A549 treated with GW870086 at 1 μM for 4 hours (cell line): Measurements from ENCODE around the gene SNX10. TPM values are rescaled to one million over a fixed set of nuclear protein-coding genes. Genes with fewer than 3 reads are reported as not detected.

Experiments
- total RNA-seq: library from RNA; stranded (reverse); fragments of 200-300 nt; extraction: Qiagen RNA extraction; gene quantifications from 5 replicates; pipeline ENCODE4 v1.2.3, GENCODE V29; 2022; ENCODE audit warnings: low read depth

Gene SNX10, protein sequence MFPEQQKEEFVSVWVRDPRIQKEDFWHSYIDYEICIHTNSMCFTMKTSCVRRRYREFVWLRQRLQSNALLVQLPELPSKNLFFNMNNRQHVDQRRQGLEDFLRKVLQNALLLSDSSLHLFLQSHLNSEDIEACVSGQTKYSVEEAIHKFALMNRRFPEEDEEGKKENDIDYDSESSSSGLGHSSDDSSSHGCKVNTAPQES
- total RNA-seq, result 4.2 to 6.1 TPM (median 4.5 TPM) in 5 replicates

DNA sequence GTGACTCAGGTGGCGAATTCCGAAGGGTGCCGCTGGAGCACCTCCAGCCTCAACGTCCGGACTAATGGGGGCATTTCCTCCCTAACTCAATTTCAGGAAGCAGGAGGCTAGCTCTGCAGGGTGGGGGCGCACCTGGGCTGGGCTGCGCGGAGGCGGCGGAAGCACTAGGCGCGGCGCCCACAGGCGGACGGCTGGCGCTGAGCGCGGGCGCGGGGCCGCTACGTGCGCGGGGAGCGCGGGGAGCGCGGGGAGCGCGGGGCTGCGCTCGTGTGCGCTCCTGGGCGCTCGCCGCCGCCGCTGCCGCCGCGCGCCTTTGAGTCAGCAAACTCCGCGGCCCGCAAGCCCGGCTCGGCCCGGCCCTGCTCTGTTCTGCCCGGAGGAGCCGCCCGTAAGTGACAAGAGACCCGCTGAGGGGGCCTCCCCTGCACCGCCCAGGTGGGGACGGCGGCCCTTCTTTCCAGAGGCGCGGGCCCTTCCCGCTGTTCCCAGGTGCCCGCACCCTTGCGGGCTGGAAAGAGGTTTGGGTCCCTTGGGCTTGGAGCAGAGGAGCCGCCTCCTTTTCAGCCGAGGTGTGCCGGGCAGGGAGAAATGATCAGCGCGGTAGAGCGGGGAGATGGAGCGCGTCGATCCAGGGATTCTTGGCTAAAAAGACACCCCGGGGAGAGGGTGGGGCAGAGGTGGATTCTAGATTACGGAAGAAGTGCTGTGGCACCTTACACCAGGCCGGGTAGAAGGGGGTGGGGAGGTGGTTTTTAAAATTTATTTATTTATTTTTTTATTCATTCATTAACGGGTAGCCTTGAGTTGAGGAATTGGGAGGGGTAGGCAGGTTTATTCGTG is at the start of gene SNX10:
TSS of gene SNX10 (plus strand) at position 164 of the 840 bp plus-strand sequence. CDS start 54,581 bp downstream, outside the sequence.

Other genes with a start within 250 kb of the SNX10 start
- 7.3 to 9.0 TPM (median 8.2 TPM) in 5 replicates for gene NFE2L3, start 139.7 kb upstream of the SNX10 start, total RNA-seq
- gene HNRNPA2B1, start 91.1 kb upstream of the SNX10 start, total RNA-seq, result 1,045 to 1,279 TPM (median 1,181 TPM) in 5 replicates
- gene CBX3, start 90.1 kb upstream of the SNX10 start, total RNA-seq, result 209 to 250 TPM (median 231 TPM) in 5 replicates